GM23338 (cell line): ENCODE data around the gene GLIPR1. TPM values are rescaled to one million over a fixed set of nuclear protein-coding genes. Genes with fewer than 3 reads are reported as not detected.

ENCODE experiments used
- ATAC-seq: fragments of 200-7000 bp; cut with Tn5 transposase; 3 replicates; pipeline ENCODE4 v1.9.1; 2020
- DNase-seq: peaks from one replicate; pipeline ENCODE4 v3.0.0-alpha.2; 2015; ENCODE audit warnings: low spot score
- H2AFZ ChIP-seq: fragments of 200-600 bp; sonication (generic); 2 replicates; pipeline ENCODE4 v1.8.0; 2016; ENCODE audit warnings: antibody characterized with exemption, mild to moderate bottlenecking, moderate library complexity
- H3F3A ChIP-seq: fragments of 200-600 bp; sonication (generic); replicated peaks from 2 replicates; pipeline ENCODE4 v1.8.0; 2017; ENCODE audit warnings: antibody characterized with exemption, mixed run types, low read depth
- H3K27ac ChIP-seq: fragments of 200-600 bp; sonication (generic); 2 replicates; pipeline ENCODE4 v1.6.1; 2016; ENCODE audit warnings: low read depth
- H3K27me3 ChIP-seq: fragments of 200-600 bp; sonication (generic); 2 replicates; pipeline ENCODE4 v1.8.0; 2016; ENCODE audit warnings: mild to moderate bottlenecking, mixed run types, moderate library complexity; ENCODE audit not compliant: insufficient read depth
- H3K36me3 ChIP-seq: fragments of 200-600 bp; sonication (generic); 2 replicates; pipeline ENCODE4 v1.8.0; 2016; ENCODE audit warnings: mild to moderate bottlenecking; ENCODE audit not compliant: insufficient read depth
- H3K4me1 ChIP-seq: fragments of 200-600 bp; sonication (generic); 2 replicates; pipeline ENCODE4 v1.8.0; 2016; ENCODE audit warnings: mild to moderate bottlenecking, moderate library complexity; ENCODE audit not compliant: insufficient read depth
- H3K4me2 ChIP-seq: fragments of 200-600 bp; sonication (generic); 2 replicates; pipeline ENCODE4 v1.7.1; 2017; ENCODE audit warnings: mixed run types
- H3K4me3 ChIP-seq: fragments of 200-600 bp; sonication (generic); 2 replicates; pipeline ENCODE4 v1.6.1; 2016; ENCODE audit warnings: mixed run types
- H3K79me2 ChIP-seq: fragments of 200-600 bp; sonication (generic); replicated peaks from 2 replicates; pipeline ENCODE4 v1.8.0; 2017; ENCODE audit warnings: mild to moderate bottlenecking; ENCODE audit not compliant: insufficient read depth
- H3K9me2 ChIP-seq: fragments of 200-600 bp; sonication (generic); 2 replicates; pipeline ENCODE4 v1.8.0; 2017; ENCODE audit not compliant: insufficient read depth
- H4K20me1 ChIP-seq: fragments of 200-600 bp; sonication (generic); replicated peaks from 2 replicates; pipeline ENCODE4 v1.8.0; 2017; ENCODE audit warnings: mild to moderate bottlenecking; ENCODE audit not compliant: insufficient read depth
- H3K27ac Mint-ChIP-seq: 2 replicates; pipeline ENCODE4 v1.8.0; 2020; ENCODE audit warnings: inconsistent platforms, mild to moderate bottlenecking, moderate library complexity, mixed read lengths
- H3K27me3 Mint-ChIP-seq: 3 replicates; pipeline ENCODE4 v1.8.0; 2022; ENCODE audit warnings: low read depth, mild to moderate bottlenecking, moderate library complexity, mixed read lengths, inconsistent platforms; ENCODE audit not compliant: insufficient read depth, poor library complexity
- H3K36me3 Mint-ChIP-seq: 3 replicates; pipeline ENCODE4 v1.8.0; 2021; ENCODE audit warnings: low read depth, mild to moderate bottlenecking, inconsistent platforms, moderate library complexity, mixed read lengths
- H3K4me1 Mint-ChIP-seq: 3 replicates; pipeline ENCODE4 v1.8.0; 2020; ENCODE audit warnings: mild to moderate bottlenecking, inconsistent platforms, mixed read lengths
- H3K4me3 Mint-ChIP-seq: 3 replicates; pipeline ENCODE4 v1.8.0; 2021; ENCODE audit warnings: moderate library complexity, mild to moderate bottlenecking, inconsistent platforms, mixed read lengths
- H3K9me3 Mint-ChIP-seq: 3 replicates; pipeline ENCODE4 v1.8.0; 2020; ENCODE audit warnings: moderate library complexity, mild to moderate bottlenecking, inconsistent platforms, mixed read lengths
- CREB1 ChIP-seq: fragments of 250-450 bp; sonication (Bioruptor Pico); IDR thresholded peaks from 2 replicates; pipeline ENCODE4 v1.5.0; 2020; ENCODE audit warnings: low read depth, mild to moderate bottlenecking, moderate library complexity
- CTCF ChIP-seq, 2 experiments: fragments of 200-600 bp in 1 of 2; sonication (generic) in 1 of 2; conservative IDR thresholded peaks; 2 replicates each; pipeline versions ENCODE4 v1.5.1 to v1.6.1; 2016 to 2017; ENCODE audit warnings: antibody characterized with exemption in 2 of 2, low read depth in 2 of 2, mild to moderate bottlenecking in 2 of 2, moderate library complexity in 1 of 2
- EZH2 ChIP-seq: fragments of 200-600 bp; sonication (generic); IDR thresholded peaks from one replicate; pipeline ENCODE4 v1.8.0; 2017; ENCODE audit warnings: antibody characterized with exemption, mild to moderate bottlenecking, low read depth; ENCODE audit not compliant: unreplicated experiment
- EZH2phosphoT487 ChIP-seq: fragments of 200-600 bp; sonication (generic); IDR thresholded peaks from one replicate; pipeline ENCODE4 v1.8.1; 2018; ENCODE audit warnings: antibody characterized with exemption; ENCODE audit not compliant: unreplicated experiment
- JUNB ChIP-seq: IDR thresholded peaks from one replicate; pipeline ENCODE4 v1.6.1; 2016; ENCODE audit warnings: antibody characterized with exemption; ENCODE audit not compliant: unreplicated experiment
- NANOG ChIP-seq: IDR thresholded peaks from 2 replicates; pipeline ENCODE4 v1.6.1; 2016; ENCODE audit warnings: antibody characterized with exemption, borderline replicate concordance
- POLR2AphosphoS5 ChIP-seq: IDR thresholded peaks from 2 replicates; pipeline ENCODE4 v1.6.1; 2016; ENCODE audit warnings: antibody characterized with exemption, low read depth
- ZNF114 ChIP-seq: fragments of 250-450 bp; sonication (Bioruptor Pico); IDR thresholded peaks from 2 replicates; pipeline ENCODE4 v1.5.0; 2020; ENCODE audit warnings: mild to moderate bottlenecking, moderate library complexity
- ZNF331 ChIP-seq: fragments of 250-450 bp; sonication (Bioruptor Pico); IDR thresholded peaks from 2 replicates; pipeline ENCODE4 v1.5.0; 2020; ENCODE audit warnings: low read depth, mild to moderate bottlenecking, moderate library complexity
- polyA plus RNA-seq: library from polyadenylated mRNA; unstranded; fragments of >200 nt; fragmentation: Nextera tagmentation; extraction: Ambion mirVana; gene quantifications from 2 replicates; pipeline ENCODE4 v1.2.1, GENCODE V29; 2016
- total RNA-seq: library from RNA; depleted of rRNA; stranded (reverse); fragments of >200 nt; shearing (Covaris generic); gene quantifications from 2 replicates; pipeline ENCODE4 v1.2.3, GENCODE V29; 2014
- TF ChIP-seq, protein P1 (sequence below): IDR thresholded peaks from 2 replicates; pipeline ENCODE4 v1.6.1; 2016; ENCODE audit warnings: antibody characterized with exemption
- TF ChIP-seq, protein P2 (sequence below): IDR thresholded peaks from one replicate; pipeline ENCODE4 v1.6.1; 2018; ENCODE audit warnings: antibody characterized with exemption; ENCODE audit not compliant: unreplicated experiment

The GLIPR1 gene
- total and polyA plus RNA-seq, 2 experiments from 2014 or later, result 0.03 to 6.1 TPM

GRCh38 chr12:75481013-75481705 lies 604 bp downstream of the GLIPR1 start:
- Histone ChIP-seq H3K36me3 (no peaks in the 10 kb centered on the region), H3K27ac (no peak overlapping the region), H2AFZ (peak overlapping the region; percentile 75; the same call in 1 of the 2 replicates), H3K79me2 (no peaks in the 10 kb centered on the region), H3K27me3 (no peaks in the 10 kb centered on the region), H3K4me3 (no peak overlapping the region), H3K4me1 (peaks cover 12% of the 10 kb centered on the region), H3K4me2 (no peak overlapping the region), H3K9me2 (no peaks in the 10 kb centered on the region), H4K20me1 (no peaks in the 10 kb centered on the region), H3F3A (no peaks in the 10 kb centered on the region)
- DNase-seq, result no peak
- no peak for ATAC-seq
- Mint-ChIP-seq H3K36me3 (no peaks in the 10 kb centered on the region), H3K4me3 (no peak overlapping the region), H3K27me3 (no peaks in the 10 kb centered on the region), H3K4me1 (peaks cover 21% of the 10 kb centered on the region), H3K27ac (no peak overlapping the region), H3K9me3 (no peaks in the 10 kb centered on the region)
- no peak for TF ChIP-seq EZH2phosphoT487
- no peak for TF ChIP-seq ZNF114 (CRISPR knock-in tag)
- TF ChIP-seq CTCF (conservative IDR thresholded peaks at IDR 0.05; ENCODE audit: low read depth in 2 of 2), result no peak
- no peak for TF ChIP-seq CREB1 (CRISPR knock-in tag)
- no peak for TF ChIP-seq JUNB
- no peak for TF ChIP-seq EZH2
- no peak for TF ChIP-seq NANOG
- TF ChIP-seq, protein P1, sequence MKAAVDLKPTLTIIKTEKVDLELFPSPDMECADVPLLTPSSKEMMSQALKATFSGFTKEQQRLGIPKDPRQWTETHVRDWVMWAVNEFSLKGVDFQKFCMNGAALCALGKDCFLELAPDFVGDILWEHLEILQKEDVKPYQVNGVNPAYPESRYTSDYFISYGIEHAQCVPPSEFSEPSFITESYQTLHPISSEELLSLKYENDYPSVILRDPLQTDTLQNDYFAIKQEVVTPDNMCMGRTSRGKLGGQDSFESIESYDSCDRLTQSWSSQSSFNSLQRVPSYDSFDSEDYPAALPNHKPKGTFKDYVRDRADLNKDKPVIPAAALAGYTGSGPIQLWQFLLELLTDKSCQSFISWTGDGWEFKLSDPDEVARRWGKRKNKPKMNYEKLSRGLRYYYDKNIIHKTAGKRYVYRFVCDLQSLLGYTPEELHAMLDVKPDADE, result no peak
- TF ChIP-seq ZNF331 (CRISPR knock-in tag), result no peak

DNA sequence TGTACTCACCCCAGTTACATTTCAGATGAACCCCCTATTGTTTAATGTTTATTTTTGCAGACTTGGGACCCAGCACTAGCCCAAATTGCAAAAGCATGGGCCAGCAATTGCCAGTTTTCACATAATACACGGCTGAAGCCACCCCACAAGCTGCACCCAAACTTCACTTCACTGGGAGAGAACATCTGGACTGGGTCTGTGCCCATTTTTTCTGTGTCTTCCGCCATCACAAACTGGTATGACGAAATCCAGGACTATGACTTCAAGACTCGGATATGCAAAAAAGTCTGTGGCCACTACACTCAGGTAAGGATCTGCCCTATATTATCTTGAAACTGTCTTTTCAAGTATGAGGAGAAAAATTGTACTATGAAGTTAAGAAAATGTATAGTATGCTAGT lies 1.2 kb downstream of the GLIPR1 start:
- H3K27me3 ChIP-seq, result no peaks in the 10 kb centered on the region
- no peak overlapping the region for H2AFZ ChIP-seq
- no peak overlapping the region for H3K27ac ChIP-seq
- Mint-ChIP-seq H3K4me1 (peaks cover 24% of the 10 kb centered on the region), H3K27me3 (no peaks in the 10 kb centered on the region), H3K4me3 (no peak overlapping the region), H3K9me3 (no peaks in the 10 kb centered on the region), H3K36me3 (no peaks in the 10 kb centered on the region), H3K27ac (no peak overlapping the region)
- peaks cover 12% of the 10 kb centered on the region for H3K4me1 ChIP-seq
- no peaks in the 10 kb centered on the region for H3F3A ChIP-seq
- no peaks in the 10 kb centered on the region for H3K9me2 ChIP-seq
- ATAC-seq (no peak), DNase-seq (no peak)
- H3K4me2 ChIP-seq, result no peak overlapping the region
- H3K79me2 ChIP-seq, result no peaks in the 10 kb centered on the region
- no peaks in the 10 kb centered on the region for H3K36me3 ChIP-seq
- H4K20me1 ChIP-seq, result no peaks in the 10 kb centered on the region
- no peak overlapping the region for H3K4me3 ChIP-seq
- TF ChIP-seq EZH2phosphoT487 (no peak), CTCF (conservative IDR thresholded peaks at IDR 0.05; ENCODE audit: low read depth in 2 of 2) (no peak), CREB1 (CRISPR knock-in tag) (no peak), ZNF114 (CRISPR knock-in tag) (no peak), EZH2 (no peak), NANOG (no peak), POLR2AphosphoS5 (no peak), JUNB (no peak)
- TF ChIP-seq, protein P1, result no peak
- TF ChIP-seq, protein P2, sequence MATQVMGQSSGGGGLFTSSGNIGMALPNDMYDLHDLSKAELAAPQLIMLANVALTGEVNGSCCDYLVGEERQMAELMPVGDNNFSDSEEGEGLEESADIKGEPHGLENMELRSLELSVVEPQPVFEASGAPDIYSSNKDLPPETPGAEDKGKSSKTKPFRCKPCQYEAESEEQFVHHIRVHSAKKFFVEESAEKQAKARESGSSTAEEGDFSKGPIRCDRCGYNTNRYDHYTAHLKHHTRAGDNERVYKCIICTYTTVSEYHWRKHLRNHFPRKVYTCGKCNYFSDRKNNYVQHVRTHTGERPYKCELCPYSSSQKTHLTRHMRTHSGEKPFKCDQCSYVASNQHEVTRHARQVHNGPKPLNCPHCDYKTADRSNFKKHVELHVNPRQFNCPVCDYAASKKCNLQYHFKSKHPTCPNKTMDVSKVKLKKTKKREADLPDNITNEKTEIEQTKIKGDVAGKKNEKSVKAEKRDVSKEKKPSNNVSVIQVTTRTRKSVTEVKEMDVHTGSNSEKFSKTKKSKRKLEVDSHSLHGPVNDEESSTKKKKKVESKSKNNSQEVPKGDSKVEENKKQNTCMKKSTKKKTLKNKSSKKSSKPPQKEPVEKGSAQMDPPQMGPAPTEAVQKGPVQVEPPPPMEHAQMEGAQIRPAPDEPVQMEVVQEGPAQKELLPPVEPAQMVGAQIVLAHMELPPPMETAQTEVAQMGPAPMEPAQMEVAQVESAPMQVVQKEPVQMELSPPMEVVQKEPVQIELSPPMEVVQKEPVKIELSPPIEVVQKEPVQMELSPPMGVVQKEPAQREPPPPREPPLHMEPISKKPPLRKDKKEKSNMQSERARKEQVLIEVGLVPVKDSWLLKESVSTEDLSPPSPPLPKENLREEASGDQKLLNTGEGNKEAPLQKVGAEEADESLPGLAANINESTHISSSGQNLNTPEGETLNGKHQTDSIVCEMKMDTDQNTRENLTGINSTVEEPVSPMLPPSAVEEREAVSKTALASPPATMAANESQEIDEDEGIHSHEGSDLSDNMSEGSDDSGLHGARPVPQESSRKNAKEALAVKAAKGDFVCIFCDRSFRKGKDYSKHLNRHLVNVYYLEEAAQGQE, result no peak
